IMR-90 (cell line): ENCODE results near the gene PATJ. TPM values are rescaled to one million over a fixed set of nuclear protein-coding genes. Genes with fewer than 3 reads are reported as not detected.

Experiments used
- ATAC-seq: fragments of 200-7000 bp; cut with Tn5 transposase; 2 replicates; pipeline ENCODE4 v1.9.1; 2020; ENCODE audit warnings: low read depth, mild to moderate bottlenecking, moderate library complexity
- BruUV-seq: library from RNA; stranded (reverse); fragments of 400-500 nt; replicated peaks from 2 replicates; lab custom pipeline; 2021; lab: Mats Ljungman, UMichigan
- CTCF ChIA-PET: fragments of 300-600 bp; formaldehyde crosslinking; extraction: SDS; loops from one replicate; lab custom pipeline; 2021; ENCODE audit warnings: antibody characterized with exemption; lab: Yijun Ruan, JAX
- POLR2A ChIA-PET: fragments of 300-600 bp; sonication (Branson Sonifier 250); formaldehyde crosslinking; loops from one replicate; lab custom pipeline; 2022; ENCODE audit warnings: antibody characterized with exemption; ENCODE audit not compliant: unreplicated experiment; lab: Charles Lee
- DNase-seq: peaks from one replicate; pipeline ENCODE4 v3.0.0; 2013
- H2AFZ ChIP-seq: replicated peaks from 2 replicates; pipeline ENCODE3; 2013; ENCODE audit warnings: low read length, mild to moderate bottlenecking; ENCODE audit not compliant: poor library complexity
- H2AK5ac ChIP-seq: 2 replicates; pipeline ENCODE4 v1.6.1; 2013; ENCODE audit warnings: low read depth, low read length, inconsistent platforms
- H2AK9ac ChIP-seq: replicated peaks from 2 replicates; pipeline ENCODE3; 2013; ENCODE audit warnings: mild to moderate bottlenecking, low read depth, low read length, moderate library complexity; ENCODE audit not compliant: poor library complexity
- H2BK120ac ChIP-seq: 2 replicates; pipeline ENCODE4 v1.6.1; 2013; ENCODE audit warnings: low read depth, low read length, inconsistent platforms
- H2BK15ac ChIP-seq: 3 replicates; pipeline ENCODE4 v1.6.1; 2013; ENCODE audit warnings: low read depth, low read length, inconsistent platforms
- H2BK20ac ChIP-seq: 2 replicates; pipeline ENCODE4 v1.6.1; 2013; ENCODE audit warnings: low read depth, mild to moderate bottlenecking, inconsistent platforms, low read length, moderate library complexity
- H2BK5ac ChIP-seq: 2 replicates; pipeline ENCODE4 v1.6.1; 2013; ENCODE audit warnings: mild to moderate bottlenecking, low read depth, low read length, inconsistent platforms; ENCODE audit not compliant: poor library complexity, severe bottlenecking
- H3K14ac ChIP-seq: replicated peaks from 2 replicates; pipeline ENCODE4 v1.6.1; 2013; ENCODE audit warnings: low read depth, low read length, inconsistent platforms
- H3K18ac ChIP-seq: 2 replicates; pipeline ENCODE4 v1.6.1; 2013; ENCODE audit warnings: low read depth, low read length, control low read depth
- H3K23ac ChIP-seq: 2 replicates; pipeline ENCODE4 v1.6.1; 2013; ENCODE audit warnings: low read depth, low read length, inconsistent platforms
- H3K27ac ChIP-seq: 2 replicates; pipeline ENCODE4 v1.5.1; 2013; ENCODE audit warnings: mild to moderate bottlenecking, control low read depth, low read length; ENCODE audit not compliant: insufficient read depth
- H3K27me3 ChIP-seq: 2 replicates; pipeline ENCODE4 v1.6.1; 2013; ENCODE audit warnings: low read length; ENCODE audit not compliant: control insufficient read depth, insufficient read depth
- H3K36me3 ChIP-seq: 2 replicates; pipeline ENCODE4 v1.6.1; 2013; ENCODE audit warnings: low read length, mixed read lengths; ENCODE audit not compliant: control insufficient read depth, insufficient read depth
- H3K4ac ChIP-seq: 2 replicates; pipeline ENCODE4 v1.6.1; 2013; ENCODE audit warnings: low read depth, low read length, inconsistent platforms
- H3K4me1 ChIP-seq: 2 replicates; pipeline ENCODE4 v1.6.1; 2013; ENCODE audit warnings: low read length, mixed read lengths; ENCODE audit not compliant: control insufficient read depth, insufficient read depth
- H3K4me2 ChIP-seq: 2 replicates; pipeline ENCODE4 v1.6.1; 2013; ENCODE audit warnings: low read depth, mild to moderate bottlenecking, control low read depth, low read length, moderate library complexity
- H3K4me3 ChIP-seq: 2 replicates; pipeline ENCODE4 v1.5.1; 2013; ENCODE audit warnings: low read depth, mild to moderate bottlenecking, control low read depth, low read length, moderate library complexity; ENCODE audit not compliant: insufficient read depth
- H3K56ac ChIP-seq: 2 replicates; pipeline ENCODE4 v1.6.1; 2013; ENCODE audit warnings: low read length, inconsistent platforms; ENCODE audit not compliant: insufficient read depth; ENCODE audit errors: extremely low read depth
- H3K79me1 ChIP-seq, 2 experiments: 2 replicates each; pipeline ENCODE4 v1.6.1; 2013; ENCODE audit warnings: low read length in 2 of 2, inconsistent platforms in 1 of 2, low read depth in 1 of 2
- H3K9ac ChIP-seq: 2 replicates; pipeline ENCODE4 v1.6.1; 2013; ENCODE audit warnings: low read depth, low read length, control low read depth
- H3K9me1 ChIP-seq: 2 replicates; pipeline ENCODE4 v1.6.1; 2013; ENCODE audit warnings: low read length, inconsistent platforms; ENCODE audit not compliant: insufficient read depth
- H3K9me3 ChIP-seq: 2 replicates; pipeline ENCODE4 v1.6.1; 2013; ENCODE audit warnings: low read length; ENCODE audit not compliant: control insufficient read depth, insufficient read depth
- H4K20me1 ChIP-seq: 2 replicates; pipeline ENCODE4 v1.6.1; 2013; ENCODE audit warnings: low read length, inconsistent platforms; ENCODE audit not compliant: insufficient read depth
- H4K5ac ChIP-seq: 2 replicates; pipeline ENCODE4 v1.6.1; 2013; ENCODE audit warnings: mild to moderate bottlenecking, low read depth, low read length, control low read depth
- H4K8ac ChIP-seq, 2 experiments: 2 replicates each; pipeline ENCODE4 v1.6.1; 2013; ENCODE audit warnings: low read depth in 2 of 2, low read length in 2 of 2, control low read depth in 1 of 2, inconsistent platforms in 1 of 2
- H4K91ac ChIP-seq: 2 replicates; pipeline ENCODE4 v1.6.1; 2013; ENCODE audit warnings: low read depth, low read length, inconsistent platforms; ENCODE audit not compliant: insufficient read depth
- BHLHE40 ChIP-seq: fragments of 150-350 bp; IDR thresholded peaks from 2 replicates; pipeline ENCODE4 v1.6.1; 2016; ENCODE audit warnings: mild to moderate bottlenecking, low read depth, low read length
- CEBPB ChIP-seq: IDR thresholded peaks from 2 replicates; pipeline ENCODE4 v1.6.1; 2012; ENCODE audit warnings: low read depth, low read length, improper control_type of control experiment
- CHD1 ChIP-seq: IDR thresholded peaks from 2 replicates; pipeline ENCODE4 v1.6.1; 2012; ENCODE audit warnings: low read depth, low read length, improper control_type of control experiment
- CTCF ChIP-seq: conservative IDR thresholded peaks from 2 replicates; pipeline ENCODE4 v1.5.1; 2012; ENCODE audit warnings: mild to moderate bottlenecking, low read depth, low read length, improper control_type of control experiment
- ELK1 ChIP-seq: fragments of 150-350 bp; IDR thresholded peaks from 2 replicates; pipeline ENCODE4 v1.6.1; 2016; ENCODE audit warnings: low read depth, mild to moderate bottlenecking, low read length, moderate library complexity, borderline replicate concordance
- FOS ChIP-seq: fragments of 150-350 bp; IDR thresholded peaks from 2 replicates; pipeline ENCODE4 v1.6.1; 2016; ENCODE audit warnings: low read depth, low read length
- MAZ ChIP-seq: IDR thresholded peaks from 2 replicates; pipeline ENCODE4 v1.6.1; 2012; ENCODE audit warnings: low read depth, mild to moderate bottlenecking, low read length, improper control_type of control experiment, moderate library complexity, borderline replicate concordance
- MXI1 ChIP-seq: IDR thresholded peaks from 2 replicates; pipeline ENCODE4 v1.6.1; 2012; ENCODE audit warnings: low read depth, mild to moderate bottlenecking, low read length, moderate library complexity, borderline replicate concordance
- NFE2L2 ChIP-seq: fragments of 150-350 bp; IDR thresholded peaks from 2 replicates; pipeline ENCODE4 v1.6.1; 2016; ENCODE audit warnings: low read depth, mild to moderate bottlenecking, low read length
- POLR2A ChIP-seq: IDR thresholded peaks from 2 replicates; pipeline ENCODE4 v1.6.1; 2012; ENCODE audit warnings: mild to moderate bottlenecking, low read depth, low read length
- RAD21 ChIP-seq: IDR thresholded peaks from 2 replicates; pipeline ENCODE4 v1.6.1; 2012; ENCODE audit warnings: low read length, improper control_type of control experiment
- RCOR1 ChIP-seq: IDR thresholded peaks from 2 replicates; pipeline ENCODE4 v1.6.1; 2012; ENCODE audit warnings: mild to moderate bottlenecking, low read length, improper control_type of control experiment; ENCODE audit not compliant: insufficient replicate concordance
- RFX5 ChIP-seq: IDR thresholded peaks from 2 replicates; pipeline ENCODE4 v1.8.0; 2012; ENCODE audit warnings: low read depth, mild to moderate bottlenecking, low read length, moderate library complexity
- SMC3 ChIP-seq: fragments of 150-350 bp; IDR thresholded peaks from 2 replicates; pipeline ENCODE4 v1.6.1; 2016; ENCODE audit warnings: low read depth, mild to moderate bottlenecking, antibody characterized with exemption, low read length, moderate library complexity
- USF2 ChIP-seq: fragments of 150-350 bp; IDR thresholded peaks from 2 replicates; pipeline ENCODE4 v1.6.1; 2017; ENCODE audit warnings: mild to moderate bottlenecking, antibody characterized with exemption, low read length, low read depth
- WGBS, 2 experiments: methylation state at CpG; one replicate each; pipeline versions ENCODE4 v1.1.5 to v1.1.7; 2013; ENCODE audit warnings: missing lambda C conversion rate in 2 of 2; ENCODE audit not compliant: insufficient read length in 1 of 2; ENCODE audit errors: extremely low coverage in 2 of 2; 5-methylcytosine and 5-hydroxymethylcytosine counted together
- dilution Hi-C: fragments of 300-500 bp; cut with HindIII; formaldehyde crosslinking; loops from one replicate; pipeline ENCODE4 v1.14.3; 2018; ENCODE audit warnings: low sequenced_read_pairs; ENCODE audit not compliant: unreplicated experiment
- in situ Hi-C: fragments of 300-500 bp; cut with MboI; formaldehyde crosslinking; loops from 3 replicates; pipeline ENCODE4 v1.14.3; 2019; ENCODE audit warnings: low sequenced_read_pairs, inconsistent platforms, mixed read lengths
- intact Hi-C: fragments of 100-400 bp; cut with micrococcal nuclease; formaldehyde crosslinking; loops from 2 replicates; pipeline ENCODE4 v1.10.0; 2022
- polyA plus RNA-seq, 3 experiments: library from polyadenylated mRNA; depleted of rRNA; stranded (reverse); fragments of >200 nt; gene quantifications; 2 replicates each; pipeline ENCODE4 v1.2.3, GENCODE V29; 2012; ENCODE audit warnings: low replicate concordance in 1 of 3
- total RNA-seq: library from RNA; depleted of rRNA; stranded (reverse); fragments of >200 nt; gene quantifications from 2 replicates; pipeline ENCODE4 v1.2.3, GENCODE V29; 2012

PATJ gene
- total and polyA plus RNA-seq, 2 of the 4 experiments (the other 2 are of a cell fraction): 2.0 to 3.4 TPM

- no peak overlapping the region for H3K4ac ChIP-seq
- no peaks in the 10 kb centered on the region for H4K20me1 ChIP-seq
- H3K36me3 ChIP-seq: no peaks in the 10 kb centered on the region
- H3K27ac ChIP-seq: no peak overlapping the region
- no peak overlapping the region for H2BK20ac ChIP-seq
- no peak overlapping the region for H2AK5ac ChIP-seq
- intact Hi-C loops (loop anchor here (1.0 to 5.0 kb wide), 3 partner anchors 124 to 879 kb away; partner anchors contain the start of gene TM2D1), dilution Hi-C loops (no loop called here), in situ Hi-C loops (loop anchor here (25.0 kb wide), 2 partner anchors 814 to 989 kb away; no protein-coding TSS in a partner anchor)
- TF ChIP-seq NFE2L2 (no peak), RCOR1 (no peak), CHD1 (no peak), RAD21 (no peak), MXI1 (no peak), RFX5 (no peak), BHLHE40 (no peak), FOS (no peak), POLR2A (no peak), CEBPB (no peak), CTCF (no peak), ELK1 (no peak), USF2 (no peak), SMC3 (no peak), MAZ (no peak)
- H4K5ac ChIP-seq: no peak overlapping the region
- H4K8ac ChIP-seq: no peak overlapping the region
- DNase-seq (no peak), ATAC-seq (no peak)
- no peaks in the 10 kb centered on the region for H3K9me3 ChIP-seq
- no peak overlapping the region for H4K91ac ChIP-seq
- peaks cover 3% of the 10 kb centered on the region for H3K4me1 ChIP-seq
- H3K9me1 ChIP-seq: 0 out of 2 replicates have a peak, but pooled peaks cover 3% of the 10 kb centered on the region
- peaks cover 2% of the 10 kb centered on the region; the same call in 1 of the 2 replicates for H3K27me3 ChIP-seq
- POLR2A ChIA-PET: interaction anchor here (0.6 kb wide), 1 partner anchor 268 kb away, joined by 6 read pairs; no protein-coding TSS in a partner anchor
- H3K23ac ChIP-seq: no peak overlapping the region
- no TSS peak for BruUV-seq
- no peak overlapping the region for H3K14ac ChIP-seq
- no peak overlapping the region for H2AFZ ChIP-seq
- H3K9ac ChIP-seq: no peak overlapping the region
- CTCF ChIA-PET: interaction anchor here (0.6 to 1.4 kb wide), 11 partner anchors 10 to 1891 kb away, joined by 3 to 10 read pairs (median 6); no protein-coding TSS in a partner anchor
- H2AK9ac ChIP-seq: no peak overlapping the region
- H3K4me2 ChIP-seq: no peak overlapping the region
- H3K79me1 ChIP-seq: no peaks in the 10 kb centered on the region
- no peak overlapping the region for H2BK15ac ChIP-seq
- WGBS, 2 experiments: 56% methylated on average over 5 of the region's 6 CpGs; no CpG with 5 or more reads in 1 of the 2 experiments
- no peak overlapping the region for H3K18ac ChIP-seq
- no peak overlapping the region for H3K4me3 ChIP-seq
- H3K56ac ChIP-seq: no peak overlapping the region
- H2BK5ac ChIP-seq: no peak overlapping the region
- H2BK120ac ChIP-seq: no peak overlapping the region
Observed at GRCh38 chr1:61851235-61851634, 109.0 kb downstream of the PATJ start.
